Progenitor cell of endocrine pancreas (in vitro differentiated cells): Measurements from ENCODE around the gene PFN1. TPM values are rescaled to one million over a fixed set of nuclear protein-coding genes. Genes with fewer than 3 reads are reported as not detected.

Source experiments
- DNase-seq: peaks from one replicate; pipeline ENCODE4 v3.0.0; 2021; ENCODE audit warnings: low spot score; ENCODE audit not compliant: unreplicated experiment
- H3K27ac Mint-ChIP-seq: 2 replicates; pipeline ENCODE4 v1.8.0; 2021; ENCODE audit warnings: mild to moderate bottlenecking, moderate library complexity, mixed read lengths
- H3K27me3 Mint-ChIP-seq: 2 replicates; pipeline ENCODE4 v1.8.0; 2021; ENCODE audit warnings: mixed read lengths
- H3K36me3 Mint-ChIP-seq: 2 replicates; pipeline ENCODE4 v1.8.0; 2022; ENCODE audit warnings: mixed read lengths; ENCODE audit not compliant: insufficient read depth
- H3K4me1 Mint-ChIP-seq: 2 replicates; pipeline ENCODE4 v1.8.0; 2021; ENCODE audit warnings: low read depth, mixed read lengths
- H3K4me3 Mint-ChIP-seq: 2 replicates; pipeline ENCODE4 v1.8.0; 2021; ENCODE audit warnings: low read depth, mild to moderate bottlenecking, moderate library complexity, mixed read lengths
- H3K9me3 Mint-ChIP-seq: 2 replicates; pipeline ENCODE4 v1.8.0; 2021; ENCODE audit warnings: low read depth, mixed read lengths
- total RNA-seq: library from RNA; stranded (reverse); gene quantifications from 2 replicates; pipeline ENCODE4 v1.2.1, GENCODE V29; 2021
- TF ChIP-seq, protein P1 (sequence below): fragments of 200-600 bp; sonication (generic); IDR thresholded peaks from one replicate; pipeline ENCODE4 v1.5.0; 2021; ENCODE audit warnings: antibody characterized with exemption, mild to moderate bottlenecking; ENCODE audit not compliant: unreplicated experiment

The PFN1 gene
- total RNA-seq, 1 donor from 2014 or later = 372 TPM

DNA sequence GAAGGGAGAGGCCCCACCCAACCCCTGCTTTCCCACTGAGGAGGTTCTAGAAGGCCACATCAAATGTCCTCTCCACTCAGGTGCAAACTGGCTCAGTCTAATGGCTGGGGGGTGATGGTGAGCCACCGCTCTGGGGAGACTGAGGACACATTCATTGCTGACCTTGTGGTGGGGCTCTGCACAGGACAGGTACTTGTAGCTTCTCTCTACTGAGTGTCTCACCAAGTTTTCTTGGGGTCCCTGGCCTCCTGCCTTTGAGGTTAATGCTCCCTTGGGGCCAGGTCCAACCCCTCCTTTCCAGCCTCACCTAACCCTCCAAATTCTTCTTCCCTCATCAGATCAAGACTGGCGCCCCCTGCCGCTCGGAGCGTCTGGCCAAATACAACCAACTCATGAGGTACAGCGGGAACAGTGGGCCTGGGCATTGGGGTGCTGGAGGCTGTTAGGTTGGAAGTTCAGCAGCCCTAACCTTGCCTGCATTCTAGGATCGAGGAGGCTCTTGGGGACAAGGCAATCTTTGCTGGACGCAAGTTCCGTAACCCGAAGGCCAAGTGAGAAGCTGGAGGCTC lies 8.2 kb upstream of the PFN1 start:
- no peak overlapping the region for H3K27ac Mint-ChIP-seq
- no peaks in the 10 kb centered on the region for H3K27me3 Mint-ChIP-seq
- H3K4me3 Mint-ChIP-seq = no peak overlapping the region
- peaks cover 6% of the 10 kb centered on the region for H3K4me1 Mint-ChIP-seq
- DNase-seq = no peak
- H3K36me3 Mint-ChIP-seq = peaks cover 8% of the 10 kb centered on the region
- TF ChIP-seq, protein P1, sequence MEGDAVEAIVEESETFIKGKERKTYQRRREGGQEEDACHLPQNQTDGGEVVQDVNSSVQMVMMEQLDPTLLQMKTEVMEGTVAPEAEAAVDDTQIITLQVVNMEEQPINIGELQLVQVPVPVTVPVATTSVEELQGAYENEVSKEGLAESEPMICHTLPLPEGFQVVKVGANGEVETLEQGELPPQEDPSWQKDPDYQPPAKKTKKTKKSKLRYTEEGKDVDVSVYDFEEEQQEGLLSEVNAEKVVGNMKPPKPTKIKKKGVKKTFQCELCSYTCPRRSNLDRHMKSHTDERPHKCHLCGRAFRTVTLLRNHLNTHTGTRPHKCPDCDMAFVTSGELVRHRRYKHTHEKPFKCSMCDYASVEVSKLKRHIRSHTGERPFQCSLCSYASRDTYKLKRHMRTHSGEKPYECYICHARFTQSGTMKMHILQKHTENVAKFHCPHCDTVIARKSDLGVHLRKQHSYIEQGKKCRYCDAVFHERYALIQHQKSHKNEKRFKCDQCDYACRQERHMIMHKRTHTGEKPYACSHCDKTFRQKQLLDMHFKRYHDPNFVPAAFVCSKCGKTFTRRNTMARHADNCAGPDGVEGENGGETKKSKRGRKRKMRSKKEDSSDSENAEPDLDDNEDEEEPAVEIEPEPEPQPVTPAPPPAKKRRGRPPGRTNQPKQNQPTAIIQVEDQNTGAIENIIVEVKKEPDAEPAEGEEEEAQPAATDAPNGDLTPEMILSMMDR = peak; percentile 31
- no peaks in the 10 kb centered on the region for H3K9me3 Mint-ChIP-seq

DNA sequence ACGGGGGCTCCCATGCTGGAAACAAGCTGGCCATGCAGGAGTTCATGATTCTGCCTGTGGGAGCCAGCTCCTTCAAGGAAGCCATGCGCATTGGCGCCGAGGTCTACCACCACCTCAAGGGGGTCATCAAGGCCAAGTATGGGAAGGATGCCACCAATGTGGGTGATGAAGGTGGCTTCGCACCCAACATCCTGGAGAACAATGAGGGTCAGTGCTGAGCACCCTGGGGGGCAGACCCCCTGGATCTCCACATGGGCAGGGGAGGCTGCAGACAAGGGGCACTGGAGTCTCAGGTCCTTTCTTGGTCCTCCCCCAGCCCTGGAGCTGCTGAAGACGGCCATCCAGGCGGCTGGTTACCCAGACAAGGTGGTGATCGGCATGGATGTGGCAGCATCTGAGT lies 6.8 kb upstream of the PFN1 start:
- Mint-ChIP-seq H3K4me3 (no peak overlapping the region), H3K4me1 (peaks cover 20% of the 10 kb centered on the region), H3K36me3 (peaks cover 3% of the 10 kb centered on the region), H3K9me3 (no peaks in the 10 kb centered on the region), H3K27ac (no peak overlapping the region), H3K27me3 (no peaks in the 10 kb centered on the region)
- no peak for DNase-seq
- TF ChIP-seq, protein P1 = no peak

- no peaks in the 10 kb centered on the region for H3K9me3 Mint-ChIP-seq
- DNase-seq = no peak
- TF ChIP-seq, protein P1 = no peak
- peak overlapping the region; percentile 2 for H3K27ac Mint-ChIP-seq
- H3K27me3 Mint-ChIP-seq = no peaks in the 10 kb centered on the region
- no peak overlapping the region for H3K4me3 Mint-ChIP-seq
- peaks cover 20% of the 10 kb centered on the region for H3K4me1 Mint-ChIP-seq
- peaks cover 3% of the 10 kb centered on the region for H3K36me3 Mint-ChIP-seq
These were observed 5.2 kb upstream of the PFN1 start for GRCh38 chr17:4953451-4953961.

DNA sequence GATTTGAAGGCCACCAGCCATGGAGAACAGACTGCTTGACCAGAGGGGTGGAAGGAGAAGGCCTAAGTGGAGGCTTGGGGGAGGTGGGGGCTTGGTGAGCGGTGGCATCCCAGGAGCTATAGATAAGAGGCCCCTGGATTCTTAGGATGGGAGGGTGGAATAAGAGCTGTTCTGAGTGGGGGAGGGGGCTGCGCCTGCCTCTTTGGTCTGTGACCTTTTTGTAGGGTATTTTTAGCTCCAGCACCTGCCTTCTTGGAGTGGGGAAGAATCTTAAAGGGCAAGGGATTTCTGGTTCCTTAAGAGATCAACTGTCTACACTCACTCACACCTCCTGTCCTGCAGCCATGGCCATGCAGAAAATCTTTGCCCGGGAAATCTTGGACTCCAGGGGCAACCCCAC lies 3.2 kb upstream of the PFN1 start:
- Mint-ChIP-seq H3K4me1 (peaks cover 26% of the 10 kb centered on the region), H3K9me3 (no peaks in the 10 kb centered on the region), H3K27me3 (no peaks in the 10 kb centered on the region), H3K36me3 (peaks cover 2% of the 10 kb centered on the region), H3K4me3 (peak overlapping the region; percentile 69), H3K27ac (peak overlapping the region; percentile 62)
- TF ChIP-seq, protein P1 = no peak
- DNase-seq = no peak

GRCh38 chr17:4950746-4951204 lies 2.4 kb upstream of the PFN1 start, which contains the start of gene ENO3:
TSS of gene ENO3 (plus strand) at chr17:4951119. CDS start at chr17:4951830, 711 bp downstream.
- Mint-ChIP-seq H3K27ac (peak within 1 kb of the TSS; percentile 92), H3K4me3 (peak within 1 kb of the TSS; percentile 69), H3K36me3 (peaks cover 4% of the 10 kb centered on the region), H3K4me1 (peaks cover 31% of the 10 kb centered on the region), H3K9me3 (no peaks in the 10 kb centered on the region), H3K27me3 (no peaks in the 10 kb centered on the region)
- TF ChIP-seq, protein P1 = no peak
- no peak for DNase-seq
